Measurements from ENCODE around the gene ZSCAN22.

DNA sequence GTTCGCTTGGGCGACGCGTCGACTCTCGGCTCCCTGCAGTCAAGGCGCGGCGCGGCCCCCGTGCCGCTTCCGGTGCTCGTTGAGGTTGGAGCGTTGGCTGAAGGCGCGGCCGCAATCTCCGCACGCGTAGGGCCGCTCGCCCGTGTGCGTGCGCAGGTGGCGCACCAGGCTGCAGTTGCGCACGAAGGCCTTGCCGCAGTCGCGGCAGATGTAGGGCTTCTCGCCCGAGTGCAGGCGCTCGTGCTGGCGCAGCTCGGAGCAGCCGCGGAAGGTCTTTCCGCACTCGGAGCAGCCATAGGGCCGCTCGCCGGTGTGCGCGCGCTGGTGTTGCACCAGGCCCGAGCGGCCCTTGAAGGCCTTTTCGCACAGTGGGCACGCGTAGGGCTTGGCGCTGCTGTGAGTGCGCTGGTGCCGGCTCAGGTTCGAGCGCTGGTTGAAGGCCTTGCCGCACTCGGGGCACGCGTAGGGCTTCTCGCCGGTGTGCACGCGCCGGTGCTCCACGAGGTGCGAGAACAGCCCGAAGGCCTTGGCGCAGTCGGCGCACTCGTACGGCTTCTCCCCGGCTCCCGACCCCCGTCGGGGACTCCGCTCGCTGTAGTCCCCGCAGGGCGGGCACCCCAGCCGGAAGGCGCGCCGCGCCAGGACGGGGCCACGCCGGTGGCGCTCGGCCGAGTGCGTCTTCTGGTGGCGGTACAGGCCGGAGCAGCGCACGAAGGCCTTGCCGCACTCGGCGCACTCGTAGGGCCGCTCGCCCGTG lies 41.1 kb downstream of the ZSCAN22 start:
- TF ChIP-seq, protein P1, sequence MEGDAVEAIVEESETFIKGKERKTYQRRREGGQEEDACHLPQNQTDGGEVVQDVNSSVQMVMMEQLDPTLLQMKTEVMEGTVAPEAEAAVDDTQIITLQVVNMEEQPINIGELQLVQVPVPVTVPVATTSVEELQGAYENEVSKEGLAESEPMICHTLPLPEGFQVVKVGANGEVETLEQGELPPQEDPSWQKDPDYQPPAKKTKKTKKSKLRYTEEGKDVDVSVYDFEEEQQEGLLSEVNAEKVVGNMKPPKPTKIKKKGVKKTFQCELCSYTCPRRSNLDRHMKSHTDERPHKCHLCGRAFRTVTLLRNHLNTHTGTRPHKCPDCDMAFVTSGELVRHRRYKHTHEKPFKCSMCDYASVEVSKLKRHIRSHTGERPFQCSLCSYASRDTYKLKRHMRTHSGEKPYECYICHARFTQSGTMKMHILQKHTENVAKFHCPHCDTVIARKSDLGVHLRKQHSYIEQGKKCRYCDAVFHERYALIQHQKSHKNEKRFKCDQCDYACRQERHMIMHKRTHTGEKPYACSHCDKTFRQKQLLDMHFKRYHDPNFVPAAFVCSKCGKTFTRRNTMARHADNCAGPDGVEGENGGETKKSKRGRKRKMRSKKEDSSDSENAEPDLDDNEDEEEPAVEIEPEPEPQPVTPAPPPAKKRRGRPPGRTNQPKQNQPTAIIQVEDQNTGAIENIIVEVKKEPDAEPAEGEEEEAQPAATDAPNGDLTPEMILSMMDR (IDR thresholded peaks at IDR 0.05): no peak
- TF ChIP-seq EZH2 (IDR thresholded peaks at IDR 0.05; ENCODE audit: borderline replicate concordance, insufficient read depth, low read depth, low read length, poor library complexity, severe bottlenecking): no peak

Data from B cell (primary cell).